ENCODE results near the gene CLIC3.

- TF ChIP-seq CTCF (IDR thresholded peaks at IDR 0.05; ENCODE audit: insufficient read depth, low read depth, low read length) (no peak), EZH2 (IDR thresholded peaks at IDR 0.05; ENCODE audit: insufficient read depth, low read length) (no peak)
These were observed 6.0 kb downstream of the CLIC3 start for GRCh38 chr9:136990242-136990911.
